HL-60 (cell line): ENCODE data around the gene HBE1.

ENCODE experiments used
- POLR2AphosphoS5 ChIP-seq: IDR thresholded peaks from 2 replicates; pipeline ENCODE4 v1.6.1; 2012; ENCODE audit warnings: low read depth
- SPI1 ChIP-seq: IDR thresholded peaks from 2 replicates; pipeline ENCODE4 v1.6.1; 2012; ENCODE audit warnings: low read depth, mild to moderate bottlenecking, borderline replicate concordance
- TF ChIP-seq, protein P1 (sequence below): IDR thresholded peaks from one replicate; pipeline ENCODE4 v1.5.1; 2011; ENCODE audit warnings: low read length, control low read depth, inconsistent platforms; ENCODE audit not compliant: insufficient read depth
- TF ChIP-seq, protein P2 (sequence below): IDR thresholded peaks from 2 replicates; pipeline ENCODE4 v1.6.1; 2012; ENCODE audit warnings: low read depth; ENCODE audit not compliant: insufficient replicate concordance

DNA sequence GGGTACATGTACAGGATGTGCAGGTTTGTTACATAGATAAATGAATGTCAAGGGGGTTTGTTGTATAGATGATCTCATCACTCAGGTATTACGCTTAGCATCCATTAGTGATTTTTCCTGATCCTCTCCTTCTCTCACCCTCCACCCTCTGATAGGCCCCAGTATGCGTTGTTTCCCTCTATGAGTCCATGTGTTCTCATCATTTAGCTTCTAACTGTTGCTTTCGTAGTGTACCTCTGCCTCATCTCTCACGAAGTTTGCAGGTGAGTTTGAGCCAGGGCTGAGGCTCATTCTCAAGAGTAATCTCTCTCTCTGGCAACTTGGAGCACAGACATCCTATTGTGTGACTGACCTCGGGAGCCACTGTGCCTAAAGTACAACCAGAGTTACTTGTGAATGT is 4.7 kb upstream of the HBE1 start:
- TF ChIP-seq, protein P1, sequence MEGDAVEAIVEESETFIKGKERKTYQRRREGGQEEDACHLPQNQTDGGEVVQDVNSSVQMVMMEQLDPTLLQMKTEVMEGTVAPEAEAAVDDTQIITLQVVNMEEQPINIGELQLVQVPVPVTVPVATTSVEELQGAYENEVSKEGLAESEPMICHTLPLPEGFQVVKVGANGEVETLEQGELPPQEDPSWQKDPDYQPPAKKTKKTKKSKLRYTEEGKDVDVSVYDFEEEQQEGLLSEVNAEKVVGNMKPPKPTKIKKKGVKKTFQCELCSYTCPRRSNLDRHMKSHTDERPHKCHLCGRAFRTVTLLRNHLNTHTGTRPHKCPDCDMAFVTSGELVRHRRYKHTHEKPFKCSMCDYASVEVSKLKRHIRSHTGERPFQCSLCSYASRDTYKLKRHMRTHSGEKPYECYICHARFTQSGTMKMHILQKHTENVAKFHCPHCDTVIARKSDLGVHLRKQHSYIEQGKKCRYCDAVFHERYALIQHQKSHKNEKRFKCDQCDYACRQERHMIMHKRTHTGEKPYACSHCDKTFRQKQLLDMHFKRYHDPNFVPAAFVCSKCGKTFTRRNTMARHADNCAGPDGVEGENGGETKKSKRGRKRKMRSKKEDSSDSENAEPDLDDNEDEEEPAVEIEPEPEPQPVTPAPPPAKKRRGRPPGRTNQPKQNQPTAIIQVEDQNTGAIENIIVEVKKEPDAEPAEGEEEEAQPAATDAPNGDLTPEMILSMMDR: no peak
- TF ChIP-seq POLR2AphosphoS5 (no peak), SPI1 (no peak)
- TF ChIP-seq, protein P2, sequence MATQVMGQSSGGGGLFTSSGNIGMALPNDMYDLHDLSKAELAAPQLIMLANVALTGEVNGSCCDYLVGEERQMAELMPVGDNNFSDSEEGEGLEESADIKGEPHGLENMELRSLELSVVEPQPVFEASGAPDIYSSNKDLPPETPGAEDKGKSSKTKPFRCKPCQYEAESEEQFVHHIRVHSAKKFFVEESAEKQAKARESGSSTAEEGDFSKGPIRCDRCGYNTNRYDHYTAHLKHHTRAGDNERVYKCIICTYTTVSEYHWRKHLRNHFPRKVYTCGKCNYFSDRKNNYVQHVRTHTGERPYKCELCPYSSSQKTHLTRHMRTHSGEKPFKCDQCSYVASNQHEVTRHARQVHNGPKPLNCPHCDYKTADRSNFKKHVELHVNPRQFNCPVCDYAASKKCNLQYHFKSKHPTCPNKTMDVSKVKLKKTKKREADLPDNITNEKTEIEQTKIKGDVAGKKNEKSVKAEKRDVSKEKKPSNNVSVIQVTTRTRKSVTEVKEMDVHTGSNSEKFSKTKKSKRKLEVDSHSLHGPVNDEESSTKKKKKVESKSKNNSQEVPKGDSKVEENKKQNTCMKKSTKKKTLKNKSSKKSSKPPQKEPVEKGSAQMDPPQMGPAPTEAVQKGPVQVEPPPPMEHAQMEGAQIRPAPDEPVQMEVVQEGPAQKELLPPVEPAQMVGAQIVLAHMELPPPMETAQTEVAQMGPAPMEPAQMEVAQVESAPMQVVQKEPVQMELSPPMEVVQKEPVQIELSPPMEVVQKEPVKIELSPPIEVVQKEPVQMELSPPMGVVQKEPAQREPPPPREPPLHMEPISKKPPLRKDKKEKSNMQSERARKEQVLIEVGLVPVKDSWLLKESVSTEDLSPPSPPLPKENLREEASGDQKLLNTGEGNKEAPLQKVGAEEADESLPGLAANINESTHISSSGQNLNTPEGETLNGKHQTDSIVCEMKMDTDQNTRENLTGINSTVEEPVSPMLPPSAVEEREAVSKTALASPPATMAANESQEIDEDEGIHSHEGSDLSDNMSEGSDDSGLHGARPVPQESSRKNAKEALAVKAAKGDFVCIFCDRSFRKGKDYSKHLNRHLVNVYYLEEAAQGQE: no peak
